Measurements from ENCODE around the gene CHRDL1. TPM values are rescaled to one million over a fixed set of nuclear protein-coding genes. Genes with fewer than 3 reads are reported as not detected.

CHRDL1 gene
- polyA plus RNA-seq, 1 donor from 2014 or later, result 2.0 TPM

GRCh38 chrX:110706446-110706845 lies 89.2 kb downstream of the CHRDL1 start:
- no peaks in the 10 kb centered on the region for H4K20me1 ChIP-seq (ENCODE audit: insufficient read depth)
- no peaks in the 10 kb centered on the region for H3K79me2 ChIP-seq (replicated peaks; ENCODE audit: insufficient read depth, low read length)
- TF ChIP-seq TAF1 (IDR thresholded peaks at IDR 0.05; ENCODE audit: low read depth) (no peak), POLR2AphosphoS5 (IDR thresholded peaks at IDR 0.05) (peak; percentile 17), REST (IDR thresholded peaks at IDR 0.05; ENCODE audit: borderline replicate concordance) (no peak)
- H3K9ac ChIP-seq (ENCODE audit: low read length), result no peak overlapping the region
- no peaks in the 10 kb centered on the region for H3F3A ChIP-seq (ENCODE audit: insufficient read depth, low read length, poor library complexity, severe bottlenecking)
- no peaks in the 10 kb centered on the region for H3K9me2 ChIP-seq (ENCODE audit: insufficient read depth, low read length)
- H3K4me2 ChIP-seq (ENCODE audit: low read length), result no peak overlapping the region
- no peaks in the 10 kb centered on the region for H3K9me3 ChIP-seq (ENCODE audit: low read length)
- H3K27me3 ChIP-seq (ENCODE audit: insufficient read depth, low read depth, low read length), result no peaks in the 10 kb centered on the region
- no peak overlapping the region for H3K27ac ChIP-seq (ENCODE audit: low read length)
- H3K36me3 ChIP-seq (ENCODE audit: insufficient read depth, low read length), result no peaks in the 10 kb centered on the region
- no peak overlapping the region for H2AFZ ChIP-seq (ENCODE audit: low read depth, low read length)
- no peak overlapping the region for H3K4me3 ChIP-seq (ENCODE audit: low read length)

GRCh38 chrX:110703641-110704040 lies 92.0 kb downstream of the CHRDL1 start:
- H3K9me3 ChIP-seq (ENCODE audit: low read length), result no peaks in the 10 kb centered on the region
- no peaks in the 10 kb centered on the region for H3F3A ChIP-seq (ENCODE audit: insufficient read depth, low read length, poor library complexity, severe bottlenecking)
- H3K4me2 ChIP-seq (ENCODE audit: low read length), result no peak overlapping the region
- no peaks in the 10 kb centered on the region for H3K9me2 ChIP-seq (ENCODE audit: insufficient read depth, low read length)
- no peak overlapping the region for H2AFZ ChIP-seq (ENCODE audit: low read depth, low read length)
- no peaks in the 10 kb centered on the region for H3K79me2 ChIP-seq (replicated peaks; ENCODE audit: insufficient read depth, low read length)
- H3K27ac ChIP-seq (ENCODE audit: low read length), result no peak overlapping the region
- H3K9ac ChIP-seq (ENCODE audit: low read length), result no peak overlapping the region
- H3K4me3 ChIP-seq (ENCODE audit: low read length), result no peak overlapping the region
- H3K27me3 ChIP-seq (ENCODE audit: insufficient read depth, low read depth, low read length), result no peaks in the 10 kb centered on the region
- H4K20me1 ChIP-seq (ENCODE audit: insufficient read depth), result no peaks in the 10 kb centered on the region
- H3K36me3 ChIP-seq (ENCODE audit: insufficient read depth, low read length), result no peaks in the 10 kb centered on the region
- no peak for TF ChIP-seq SMC3 (conservative IDR thresholded peaks at IDR 0.05; ENCODE audit: poor library complexity)
- no peak for TF ChIP-seq POLR2AphosphoS5 (IDR thresholded peaks at IDR 0.05)

GRCh38 chrX:110699109-110699508 lies 96.5 kb downstream of the CHRDL1 start:
- Histone ChIP-seq H4K20me1 (ENCODE audit: insufficient read depth) (no peaks in the 10 kb centered on the region), H3K79me2 (replicated peaks; ENCODE audit: insufficient read depth, low read length) (no peaks in the 10 kb centered on the region), H3K9me3 (ENCODE audit: low read length) (no peaks in the 10 kb centered on the region), H3K36me3 (ENCODE audit: insufficient read depth, low read length) (no peaks in the 10 kb centered on the region), H2AFZ (ENCODE audit: low read depth, low read length) (no peak overlapping the region), H3K9ac (ENCODE audit: low read length) (no peak overlapping the region), H3K9me2 (ENCODE audit: insufficient read depth, low read length) (no peaks in the 10 kb centered on the region), H3K4me3 (ENCODE audit: low read length) (no peak overlapping the region), H3K4me2 (ENCODE audit: low read length) (no peak overlapping the region), H3K27ac (ENCODE audit: low read length) (no peak overlapping the region), H3K27me3 (ENCODE audit: insufficient read depth, low read depth, low read length) (no peaks in the 10 kb centered on the region), H3F3A (ENCODE audit: insufficient read depth, low read length, poor library complexity, severe bottlenecking) (no peaks in the 10 kb centered on the region)
- TF ChIP-seq RAD21 (conservative IDR thresholded peaks at IDR 0.05) (no peak), TAF1 (IDR thresholded peaks at IDR 0.05; ENCODE audit: low read depth) (no peak), POLR2AphosphoS5 (IDR thresholded peaks at IDR 0.05) (no peak), EZH2 (IDR thresholded peaks at IDR 0.05; ENCODE audit: borderline replicate concordance, insufficient read depth, low read length, poor library complexity, severe bottlenecking) (no peak), REST (IDR thresholded peaks at IDR 0.05; ENCODE audit: borderline replicate concordance) (no peak), MXI1 (conservative IDR thresholded peaks at IDR 0.05; ENCODE audit: poor library complexity, severe bottlenecking) (no peak), EP300 (conservative IDR thresholded peaks at IDR 0.05; ENCODE audit: poor library complexity, severe bottlenecking) (no peak), SMC3 (conservative IDR thresholded peaks at IDR 0.05; ENCODE audit: poor library complexity) (no peak), CTCF (IDR thresholded peaks at IDR 0.05; ENCODE audit: poor library complexity, severe bottlenecking) (no peak)

Measured in neural cell (in vitro differentiated cells).